CD14-positive monocyte (primary cell): ENCODE results near the gene VLDLR. TPM values are rescaled to one million over a fixed set of nuclear protein-coding genes. Genes with fewer than 3 reads are reported as not detected.

Experiments used
- DNase-seq, 3 donors: peaks; one replicate each; pipeline ENCODE4 v3.0.0-alpha.2; 2011 to 2022
- H2AFZ ChIP-seq: 2 replicates; pipeline ENCODE4 v1.6.0; 2012; ENCODE audit warnings: mild to moderate bottlenecking, low read depth, low read length, inconsistent platforms; ENCODE audit not compliant: insufficient read depth, poor library complexity, severe bottlenecking
- H3K27ac ChIP-seq, 2 donors: 1 replicate in 1 of 2; 2 replicates in 1 of 2; pipeline ENCODE4 v1.5.1; 2012 to 2013; ENCODE audit warnings: low read length in 2 of 2, control low read depth in 1 of 2, inconsistent platforms in 1 of 2, low read depth in 1 of 2, mild to moderate bottlenecking in 1 of 2
- H3K27me3 ChIP-seq, 2 donors: one replicate each; pipeline versions ENCODE4 v1.6.0 to v1.6.1; 2011 to 2013; ENCODE audit warnings: low read length in 2 of 2; ENCODE audit not compliant: control insufficient read depth in 2 of 2, insufficient read depth in 2 of 2
- H3K36me3 ChIP-seq, 2 donors: replicated peaks in 1 of 2; 1 replicate in 1 of 2; 2 replicates in 1 of 2; pipeline versions ENCODE4 v1.5.1 to v1.6.1; 2012 to 2013; ENCODE audit warnings: low read length in 2 of 2, control low read depth in 1 of 2, inconsistent platforms in 1 of 2, mild to moderate bottlenecking in 1 of 2; ENCODE audit not compliant: insufficient read depth in 2 of 2, control insufficient read depth in 1 of 2
- H3K4me1 ChIP-seq, 2 donors: 1 replicate in 1 of 2; 2 replicates in 1 of 2; pipeline versions ENCODE4 v1.5.1 to v1.6.1; 2012 to 2013; ENCODE audit warnings: low read length in 2 of 2, control low read depth in 1 of 2, inconsistent platforms in 1 of 2, mild to moderate bottlenecking in 1 of 2, moderate library complexity in 1 of 2; ENCODE audit not compliant: insufficient read depth in 2 of 2, control insufficient read depth in 1 of 2
- H3K4me2 ChIP-seq: replicated peaks from 2 replicates; pipeline ENCODE3; 2012; ENCODE audit warnings: low read length, moderate library complexity, mild to moderate bottlenecking; ENCODE audit not compliant: poor library complexity, severe bottlenecking; ENCODE audit errors: extremely low read depth
- H3K4me3 ChIP-seq, 3 experiments: fragments of 200-600 bp in 1 of 3; sonication (generic) in 1 of 3; replicated peaks in 1 of 3; 1 replicate in 2 of 3; 2 replicates in 1 of 3; pipeline ENCODE4 v1.5.1; 2011 to 2013; ENCODE audit warnings: low read length in 3 of 3, mild to moderate bottlenecking in 3 of 3, control low read depth in 2 of 3, low read depth in 2 of 3, inconsistent platforms in 1 of 3, moderate library complexity in 1 of 3
- H3K79me2 ChIP-seq: 2 replicates; pipeline ENCODE4 v1.6.0; 2012; ENCODE audit warnings: mild to moderate bottlenecking, control low read depth, inconsistent platforms, low read length, moderate library complexity; ENCODE audit not compliant: insufficient read depth
- H3K9ac ChIP-seq: 2 replicates; pipeline ENCODE4 v1.6.0; 2017; ENCODE audit warnings: low read length, mild to moderate bottlenecking; ENCODE audit not compliant: insufficient read depth, poor library complexity, severe bottlenecking
- H3K9me3 ChIP-seq, 2 donors: replicated peaks in 1 of 2; 1 replicate in 1 of 2; 2 replicates in 1 of 2; pipeline versions ENCODE4 v1.5.1 to v1.6.1; 2012 to 2013; ENCODE audit warnings: low read length in 2 of 2, control low read depth in 1 of 2; ENCODE audit not compliant: control insufficient read depth in 1 of 2, insufficient read depth in 1 of 2
- H4K20me1 ChIP-seq: 2 replicates; pipeline ENCODE4 v1.6.0; 2012; ENCODE audit warnings: mild to moderate bottlenecking, low read length, control low read depth, moderate library complexity; ENCODE audit not compliant: insufficient read depth
- H3K27ac Mint-ChIP-seq, 7 donors: one replicate each; pipeline ENCODE4 v1.8.0; 2020; ENCODE audit warnings: mild to moderate bottlenecking in 7 of 7, mixed read lengths in 7 of 7, moderate library complexity in 6 of 7, inconsistent platforms in 2 of 7
- H3K27me3 Mint-ChIP-seq, 3 donors: one replicate each; pipeline ENCODE4 v1.8.0; 2021 to 2022; ENCODE audit warnings: low read depth in 3 of 3, mild to moderate bottlenecking in 3 of 3, mixed read lengths in 3 of 3, moderate library complexity in 3 of 3, inconsistent platforms in 1 of 3
- H3K36me3 Mint-ChIP-seq, 2 donors: one replicate each; pipeline ENCODE4 v1.8.0; 2020; ENCODE audit warnings: mixed read lengths in 2 of 2, inconsistent platforms in 1 of 2, mild to moderate bottlenecking in 1 of 2
- H3K4me1 Mint-ChIP-seq: one replicate; pipeline ENCODE4 v1.8.0; 2020; ENCODE audit warnings: mild to moderate bottlenecking, mixed read lengths
- H3K4me3 Mint-ChIP-seq, 2 donors: one replicate each; pipeline ENCODE4 v1.8.0; 2020; ENCODE audit warnings: mild to moderate bottlenecking in 2 of 2, mixed read lengths in 2 of 2, moderate library complexity in 1 of 2
- H3K9me3 Mint-ChIP-seq, 7 donors: one replicate each; pipeline ENCODE4 v1.8.0; 2020 to 2022; ENCODE audit warnings: mixed read lengths in 7 of 7, mild to moderate bottlenecking in 6 of 7, moderate library complexity in 6 of 7, inconsistent platforms in 2 of 7
- CTCF ChIP-seq: fragments of 200-600 bp; IDR thresholded peaks from one replicate; pipeline ENCODE4 v1.8.0; 2022; ENCODE audit warnings: antibody characterized with exemption, mild to moderate bottlenecking
- WGBS: methylation state at CpG from one replicate; pipeline ENCODE4 v1.1.5; 2013; ENCODE audit warnings: missing lambda C conversion rate; ENCODE audit not compliant: insufficient coverage; 5-methylcytosine and 5-hydroxymethylcytosine counted together
- intact Hi-C, 2 donors: fragments of 100-400 bp; cut with micrococcal nuclease; formaldehyde crosslinking; loops; one replicate each; pipeline versions ENCODE4 v1.15.0 to v1.15.1; 2023
- polyA plus RNA-seq, 3 donors: library from polyadenylated mRNA; depleted of rRNA in 1 of 3; unstranded in 2 of 3; stranded (reverse) in 1 of 3; fragments of 300-500 nt in 2 of 3; fragments of >200 nt in 1 of 3; fragmentation: Illumina TruSeq in 2 of 3; gene quantifications; 1 replicate in 2 of 3; 2 replicates in 1 of 3; pipeline ENCODE4 v1.2.3, GENCODE V29; 2012 to 2021

The VLDLR gene
- polyA plus RNA-seq, 3 donors = 0.05 to 0.07 TPM; not detected in 1

GRCh38 chr9:2666569-2666968 lies 45.0 kb downstream of the VLDLR start:
- peaks cover 0 to 7% of the 10 kb centered on the region in 2 donors for H3K9me3 ChIP-seq
- no peaks in the 10 kb centered on the region for H4K20me1 ChIP-seq
- no peaks in the 10 kb centered on the region for H3K36me3 ChIP-seq
- Mint-ChIP-seq H3K27ac (no peak overlapping the region), H3K4me1 (peaks cover 3% of the 10 kb centered on the region), H3K27me3 (peaks cover 0 to 3% (median 0%) of the 10 kb centered on the region in 3 donors), H3K9me3 (peaks cover 2 to 11% (median 6%) of the 10 kb centered on the region in 7 donors), H3K36me3 (no peaks in the 10 kb centered on the region), H3K4me3 (no peak overlapping the region)
- 100% methylated on average over 2 of the region's 4 CpGs for WGBS
- no peak overlapping the region for H3K27ac ChIP-seq
- H3K79me2 ChIP-seq = no peaks in the 10 kb centered on the region
- no peaks in the 10 kb centered on the region for H3K4me1 ChIP-seq
- no peak overlapping the region for H3K9ac ChIP-seq
- no peak overlapping the region for H3K4me2 ChIP-seq
- no peak for TF ChIP-seq CTCF
- intact Hi-C loops = no loop called here
- no peaks in the 10 kb centered on the region for H3K27me3 ChIP-seq
- H3K4me3 ChIP-seq = no peak overlapping the region
- H2AFZ ChIP-seq = no peak overlapping the region
- no peak for DNase-seq

GRCh38 chr9:2673161-2673560 lies 51.6 kb downstream of the VLDLR start:
- intact Hi-C loops = no loop called here

More at GRCh38 chr9:2673161-2673560, 51.6 kb downstream of the VLDLR start:
- Histone ChIP-seq H3K4me2 (no peak overlapping the region), H4K20me1 (no peaks in the 10 kb centered on the region), H3K27ac (no peak overlapping the region), H2AFZ (no peak overlapping the region), H3K4me1 (no peaks in the 10 kb centered on the region), H3K79me2 (no peaks in the 10 kb centered on the region), H3K9ac (no peak overlapping the region), H3K9me3 (no peaks in the 10 kb centered on the region), H3K4me3 (no peak overlapping the region), H3K36me3 (no peaks in the 10 kb centered on the region), H3K27me3 (no peaks in the 10 kb centered on the region)
- peaks cover 0 to 3% (median 0%) of the 10 kb centered on the region in 3 donors for H3K27me3 Mint-ChIP-seq
- no peak overlapping the region for H3K4me3 Mint-ChIP-seq
- H3K9me3 Mint-ChIP-seq = no peaks in the 10 kb centered on the region
- no peaks in the 10 kb centered on the region for H3K36me3 Mint-ChIP-seq
- no peak for DNase-seq
- WGBS = no CpG with 5 or more reads among the region's 3 CpGs
- H3K4me1 Mint-ChIP-seq = no peaks in the 10 kb centered on the region
- no peak for TF ChIP-seq CTCF
- H3K27ac Mint-ChIP-seq = peak overlapping the region in 1 of 7 donors; percentile 36
